ENCODE measurements around the gene APLP2.

The APLP2 gene

DNA sequence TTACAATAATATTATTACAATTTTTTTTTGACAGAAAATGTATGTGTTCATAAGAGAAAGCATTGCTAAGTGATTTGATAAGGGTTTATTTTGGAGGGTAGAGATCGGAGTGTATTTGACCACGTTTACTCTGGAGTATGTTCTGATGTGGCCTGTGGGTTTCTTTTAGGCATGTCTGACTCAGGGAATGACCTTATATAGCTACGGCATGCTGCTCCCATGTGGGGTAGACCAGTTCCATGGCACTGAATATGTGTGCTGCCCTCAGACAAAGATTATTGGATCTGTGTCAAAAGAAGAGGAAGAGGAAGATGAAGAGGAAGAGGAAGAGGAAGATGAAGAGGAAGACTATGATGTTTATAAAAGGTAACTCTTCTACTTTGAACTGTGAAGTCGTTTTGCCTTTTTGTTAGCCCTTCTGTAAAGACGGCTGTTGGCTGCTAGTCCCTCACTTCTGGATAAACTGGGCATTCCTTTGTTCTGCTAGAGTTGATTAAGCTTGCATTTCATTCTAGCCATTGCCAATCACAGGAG lies 51.8 kb downstream of the APLP2 start:
- no peak for DNase-seq

DNA sequence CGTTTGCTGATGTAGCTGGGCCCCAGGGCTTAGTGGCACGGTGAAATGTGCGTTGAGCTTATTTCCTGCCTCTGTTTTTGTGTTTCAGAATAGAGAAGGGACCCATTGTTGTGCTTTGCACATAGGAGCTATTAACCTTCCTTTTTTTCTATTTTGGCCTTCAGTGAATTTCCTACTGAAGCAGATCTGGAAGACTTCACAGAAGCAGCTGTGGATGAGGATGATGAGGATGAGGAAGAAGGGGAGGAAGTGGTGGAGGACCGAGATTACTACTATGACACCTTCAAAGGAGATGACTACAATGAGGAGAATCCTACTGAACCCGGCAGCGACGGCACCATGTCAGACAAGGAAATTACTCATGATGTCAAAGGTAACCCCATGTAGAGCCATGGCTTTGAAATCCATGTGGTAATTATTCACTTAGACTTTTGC lies 52.5 kb downstream of the APLP2 start:
- DNase-seq: no peak

DNA sequence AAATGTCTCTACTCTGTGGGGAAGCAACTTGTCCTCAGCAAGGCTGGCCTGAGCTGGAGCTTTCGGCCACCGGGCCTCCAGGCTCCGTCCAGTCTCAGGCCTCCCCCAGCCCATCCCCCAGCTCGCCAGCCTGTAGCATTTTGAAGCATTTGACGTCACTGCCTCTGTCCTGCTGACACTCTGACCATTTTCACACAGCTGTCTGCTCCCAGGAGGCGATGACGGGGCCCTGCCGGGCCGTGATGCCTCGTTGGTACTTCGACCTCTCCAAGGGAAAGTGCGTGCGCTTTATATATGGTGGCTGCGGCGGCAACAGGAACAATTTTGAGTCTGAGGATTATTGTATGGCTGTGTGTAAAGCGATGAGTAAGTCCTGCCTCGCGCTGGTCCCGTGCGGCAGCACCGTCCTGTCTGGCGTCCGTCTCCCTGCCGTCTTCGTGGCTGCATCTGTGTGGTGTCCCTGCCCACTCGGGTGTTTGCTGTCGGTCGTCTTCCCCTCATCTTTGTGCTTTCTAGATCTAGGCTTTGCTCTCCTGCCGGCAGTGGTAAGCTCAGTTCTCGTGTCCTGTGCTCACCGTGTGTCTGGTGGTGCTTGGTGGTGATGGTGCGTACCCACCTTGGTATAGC lies 53.8 kb downstream of the APLP2 start:
- DNase-seq: no peak

DNA sequence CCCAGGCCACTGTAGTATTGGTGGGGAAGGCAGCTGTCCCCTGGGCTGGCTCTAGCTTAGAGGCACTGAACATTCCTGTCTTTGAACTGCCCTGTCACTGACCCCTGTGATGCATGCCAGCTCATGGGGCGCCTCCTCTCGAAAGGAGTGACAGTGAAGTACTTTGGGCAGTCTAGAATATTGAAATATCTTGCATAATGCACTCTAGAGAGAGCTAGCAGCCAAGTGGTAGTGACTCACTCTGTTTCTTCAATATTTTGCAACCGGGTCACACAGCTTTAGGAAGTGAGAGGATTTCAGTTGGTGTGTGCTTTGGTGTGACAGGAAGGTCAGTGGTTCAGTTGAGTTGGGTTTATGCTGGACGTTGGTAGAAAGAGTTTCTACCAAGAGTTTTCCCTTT lies 54.4 kb downstream of the APLP2 start:
- DNase-seq: no peak

DNA sequence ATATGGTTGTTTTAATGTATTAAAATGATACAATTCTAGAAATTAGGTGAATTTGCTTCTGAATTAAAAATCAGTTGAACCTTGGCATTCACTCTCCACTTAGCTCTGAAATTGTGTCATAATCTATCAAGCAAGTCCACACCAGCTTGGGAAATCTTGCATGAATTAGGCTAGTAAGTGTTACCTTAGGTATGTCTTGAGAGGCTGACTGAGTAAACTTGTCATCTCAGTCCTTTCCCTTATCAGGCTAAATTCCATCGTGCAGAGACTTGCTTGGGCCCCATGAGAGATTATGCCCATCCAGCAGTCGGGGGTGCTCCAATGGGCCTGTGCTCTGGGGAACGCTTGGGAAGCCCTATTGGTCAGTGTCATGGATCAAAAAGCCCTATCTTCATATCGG lies 55.9 kb downstream of the APLP2 start:
- DNase-seq: no peak

DNA sequence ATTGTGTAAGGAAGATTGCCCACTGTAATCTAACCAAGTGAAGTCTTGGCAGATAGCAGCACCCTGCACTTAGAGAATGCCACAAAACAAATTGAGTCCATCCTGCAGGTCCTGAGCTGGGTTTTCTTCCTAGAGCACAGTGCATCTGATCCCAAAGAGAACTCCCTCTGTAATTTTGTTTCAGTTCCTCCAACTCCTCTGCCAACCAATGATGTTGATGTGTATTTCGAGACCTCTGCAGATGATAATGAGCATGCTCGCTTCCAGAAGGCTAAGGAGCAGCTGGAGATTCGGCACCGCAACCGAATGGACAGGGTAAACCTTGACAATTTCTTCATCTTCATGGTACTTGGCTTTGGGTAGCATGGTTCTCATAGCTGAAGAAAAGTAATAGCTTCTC lies 56.8 kb downstream of the APLP2 start:
- DNase-seq: no peak

DNA sequence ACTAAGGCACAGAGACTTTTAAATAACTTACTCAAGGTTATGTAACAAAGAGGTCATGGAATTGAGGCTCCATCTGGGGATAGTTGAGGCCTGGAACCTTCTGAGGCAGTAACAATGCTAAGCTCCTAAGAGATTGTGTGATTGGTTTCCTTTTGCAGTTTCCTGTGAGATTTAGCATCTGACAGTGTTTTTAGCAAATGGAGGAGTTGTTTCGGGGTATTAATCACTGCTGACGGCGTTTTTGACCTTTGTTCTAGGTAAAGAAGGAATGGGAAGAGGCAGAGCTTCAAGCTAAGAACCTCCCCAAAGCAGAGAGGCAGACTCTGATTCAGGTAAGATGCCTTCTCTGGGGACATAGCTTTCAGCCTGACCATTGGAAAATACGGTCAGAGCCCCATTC lies 57.8 kb downstream of the APLP2 start:
- DNase-seq: no peak

DNA sequence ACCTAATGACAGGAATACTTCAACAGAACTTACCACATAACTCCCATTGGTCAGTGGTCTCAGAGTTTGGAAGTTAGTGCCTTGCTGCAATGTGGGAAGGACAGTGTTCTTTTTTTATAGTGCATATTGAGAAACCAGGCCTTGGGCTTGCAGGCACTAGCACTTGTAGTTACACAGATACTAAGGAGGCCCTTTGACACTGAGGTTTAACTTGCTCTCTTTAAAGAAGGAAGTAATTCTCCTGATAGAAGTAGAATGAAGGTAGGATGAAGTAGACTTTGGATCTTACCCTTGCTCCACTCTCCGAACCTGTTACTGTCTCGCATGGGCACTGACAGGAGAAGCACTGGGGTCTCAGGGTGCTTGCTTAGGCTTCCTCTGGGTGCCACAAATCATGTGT lies 58.9 kb downstream of the APLP2 start:
- no peak for DNase-seq

DNA sequence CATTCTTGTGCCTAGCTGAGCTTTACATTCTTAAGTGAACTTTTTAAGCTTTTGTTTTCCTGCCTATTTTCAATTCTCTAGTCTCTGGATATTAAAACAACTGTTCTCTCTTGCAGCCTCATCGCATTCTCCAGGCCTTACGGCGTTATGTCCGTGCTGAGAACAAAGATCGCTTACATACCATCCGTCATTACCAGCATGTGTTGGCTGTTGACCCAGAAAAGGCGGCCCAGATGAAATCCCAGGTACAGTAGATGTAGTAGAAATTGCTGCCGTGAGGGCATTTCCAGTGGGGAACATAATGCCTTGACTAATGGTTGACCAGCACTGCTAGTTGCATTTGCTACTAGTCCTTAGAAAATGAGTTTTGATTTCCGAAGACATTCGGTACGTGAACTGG lies 60.2 kb downstream of the APLP2 start:
- DNase-seq: no peak

DNA sequence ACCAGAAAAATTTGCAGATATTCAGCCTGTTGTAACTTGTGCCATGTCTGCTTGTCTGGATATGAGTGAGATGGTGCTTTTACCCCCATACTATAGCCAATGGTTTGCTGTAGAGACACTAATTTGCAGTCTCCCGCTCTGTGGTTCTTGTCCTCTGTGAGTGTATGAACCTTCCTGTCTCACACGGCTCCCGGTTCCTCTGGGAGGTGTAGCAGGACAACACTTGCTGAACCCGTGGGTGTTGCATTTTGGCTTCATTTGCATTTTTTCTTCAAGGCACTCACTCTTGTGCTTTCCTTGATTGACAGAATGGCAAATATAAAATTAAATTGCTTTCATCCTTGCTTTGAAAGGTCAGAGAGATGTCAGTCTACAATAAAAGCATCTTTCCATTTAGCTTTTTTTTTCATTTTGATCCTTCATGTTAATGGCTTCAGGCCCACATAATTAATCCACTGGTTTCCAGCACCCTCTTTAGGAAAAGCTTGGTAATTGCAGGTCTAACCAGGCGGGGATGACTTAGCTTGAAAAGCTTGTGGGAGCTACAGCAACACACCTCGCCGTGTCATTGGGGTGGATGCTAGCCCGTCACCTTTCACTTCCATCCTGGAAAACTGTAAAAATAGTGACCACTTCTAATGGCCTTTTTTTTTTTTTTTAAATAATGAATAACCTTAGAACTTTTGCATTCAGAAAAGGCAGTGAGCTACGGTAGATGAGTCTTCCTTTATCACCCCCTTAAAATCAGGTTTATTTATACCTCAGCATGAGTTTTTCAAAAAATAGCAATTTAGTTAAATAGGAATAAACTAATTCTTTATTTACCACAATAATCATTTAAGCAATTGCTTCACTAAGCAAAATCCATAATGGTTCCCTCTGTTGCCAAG lies 62.5 kb downstream of the APLP2 start:
- peak; percentile 37 for DNase-seq

DNA sequence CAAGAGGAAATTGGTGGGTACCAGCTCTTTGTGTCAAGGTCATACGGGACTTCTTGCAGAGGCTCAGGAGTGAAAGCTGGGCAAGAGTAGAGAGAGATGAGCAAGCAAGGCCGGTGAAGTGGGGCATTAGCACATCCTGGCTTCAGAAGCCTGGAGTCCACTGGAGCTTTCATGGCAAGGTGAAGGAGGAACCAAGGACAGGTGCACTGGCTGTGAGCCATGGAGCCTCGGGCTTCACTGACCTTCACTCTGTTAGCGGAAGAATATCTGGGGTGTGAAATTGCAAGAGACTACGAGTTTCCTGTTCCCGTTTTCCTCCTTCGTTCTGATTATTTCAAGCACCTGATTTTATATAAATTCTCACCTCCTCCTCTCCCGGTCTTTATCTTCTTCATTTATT lies 64.0 kb downstream of the APLP2 start:
- DNase-seq: no peak

DNA sequence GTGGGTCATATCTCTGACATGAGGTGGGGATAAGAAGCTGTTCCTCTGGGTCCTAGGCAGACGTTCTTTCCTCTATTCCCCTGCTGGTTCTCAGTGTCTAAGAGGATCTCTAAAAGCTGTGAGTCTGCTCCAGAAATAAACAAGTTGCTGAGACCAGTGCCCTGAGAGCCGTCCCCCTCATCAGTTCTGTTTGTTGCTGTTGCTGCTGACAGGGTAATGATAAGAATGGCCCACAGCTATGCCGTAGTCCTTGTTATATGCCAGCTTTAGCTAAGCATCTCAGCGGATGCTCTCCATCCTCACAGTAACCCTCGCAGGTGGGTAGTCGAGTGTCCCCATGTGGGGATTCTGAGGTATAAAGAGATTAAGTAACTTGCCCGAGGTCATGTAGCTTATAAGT lies 66.4 kb downstream of the APLP2 start:
- DNase-seq: no peak

DNA sequence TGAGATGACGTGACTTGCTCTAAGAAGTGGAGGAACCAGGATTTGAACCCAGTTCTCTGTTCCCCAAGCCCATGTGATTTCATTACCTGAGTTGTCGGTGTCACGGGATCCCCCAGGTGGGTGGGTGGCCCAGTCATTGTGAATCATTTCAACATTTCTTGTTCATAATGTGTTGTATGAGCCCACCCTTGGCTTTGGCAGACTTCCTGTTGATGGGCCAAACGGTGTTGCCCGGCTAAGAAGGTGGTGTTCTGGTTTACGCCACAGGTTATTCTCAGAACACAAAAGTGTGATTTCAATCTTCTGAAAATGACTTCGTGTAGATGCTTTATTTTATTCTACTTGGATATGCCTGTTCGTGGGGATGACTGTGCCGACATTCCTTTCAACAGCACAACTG lies 68.3 kb downstream of the APLP2 start:
- no peak for DNase-seq

DNA sequence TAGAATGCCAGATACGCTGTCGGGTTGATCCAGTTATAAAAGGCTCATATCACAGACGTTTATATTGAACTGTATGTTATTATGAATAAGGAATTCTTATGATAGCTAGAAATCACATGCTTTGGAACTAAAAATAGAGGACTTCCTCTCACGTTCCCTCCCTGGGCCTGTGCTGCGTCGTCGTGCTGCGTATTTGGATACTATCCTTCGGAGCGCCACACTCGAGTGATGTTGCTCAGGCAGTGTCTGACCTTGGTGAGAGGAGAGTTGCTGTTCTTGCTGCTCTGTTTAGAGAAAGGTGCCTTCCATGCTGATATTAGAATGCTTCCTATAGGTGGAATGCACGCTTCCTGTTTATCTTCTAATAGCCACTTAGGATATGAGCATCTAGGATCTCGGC lies 69.7 kb downstream of the APLP2 start:
- no peak for DNase-seq

DNA sequence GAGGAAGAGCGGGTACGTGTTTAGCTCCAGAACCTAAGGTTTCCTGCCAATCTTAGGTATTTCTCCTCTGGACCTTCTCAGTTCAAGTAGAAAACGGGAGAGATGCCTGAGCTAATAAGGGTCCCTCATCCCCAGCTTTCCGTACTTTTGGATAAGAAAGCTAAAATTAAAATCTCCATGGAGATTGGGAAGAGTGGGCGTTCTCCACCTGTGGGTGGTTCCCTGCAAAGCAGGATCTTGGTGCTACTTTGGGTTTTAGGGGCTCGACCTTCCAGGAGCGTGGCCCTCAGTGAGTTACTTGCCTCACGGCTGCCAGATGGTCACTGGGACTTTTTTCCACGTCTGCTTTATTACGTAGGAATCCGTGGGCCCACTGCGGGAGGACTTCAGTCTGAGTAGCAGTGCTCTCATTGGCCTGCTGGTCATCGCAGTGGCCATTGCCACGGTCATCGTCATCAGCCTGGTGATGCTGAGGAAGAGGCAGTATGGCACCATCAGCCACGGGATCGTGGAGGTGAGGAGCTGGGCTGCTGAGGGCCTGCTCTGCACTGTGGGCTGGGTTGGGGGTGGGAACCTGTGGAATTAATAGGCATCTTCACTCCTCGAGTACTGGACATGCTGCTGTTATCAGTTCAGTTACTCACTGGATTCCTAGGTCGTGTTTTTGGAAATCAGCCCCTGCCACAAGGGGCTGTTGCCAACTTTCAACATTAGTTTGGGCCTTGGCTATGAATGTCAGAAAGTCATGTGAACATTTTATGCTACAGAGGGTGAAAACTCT lies 72.1 kb downstream of the APLP2 start:
- DNase-seq: no peak

DNA sequence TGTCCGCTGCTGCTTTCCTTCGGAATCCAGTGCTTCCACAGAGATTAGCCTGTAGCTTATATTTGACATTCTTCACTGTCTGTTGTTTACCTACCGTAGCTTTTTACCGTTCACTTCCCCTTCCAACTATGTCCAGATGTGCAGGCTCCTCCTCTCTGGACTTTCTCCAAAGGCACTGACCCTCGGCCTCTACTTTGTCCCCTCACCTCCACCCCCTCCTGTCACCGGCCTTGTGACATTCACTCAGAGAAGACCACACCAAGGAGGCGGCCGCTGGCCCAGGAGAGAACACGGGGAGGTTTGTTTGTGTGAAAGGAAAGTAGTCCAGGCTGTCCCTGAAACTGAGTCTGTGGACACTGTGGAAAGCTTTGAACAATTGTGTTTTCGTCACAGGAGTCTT lies 74.4 kb downstream of the APLP2 start:
- no peak for DNase-seq

DNA sequence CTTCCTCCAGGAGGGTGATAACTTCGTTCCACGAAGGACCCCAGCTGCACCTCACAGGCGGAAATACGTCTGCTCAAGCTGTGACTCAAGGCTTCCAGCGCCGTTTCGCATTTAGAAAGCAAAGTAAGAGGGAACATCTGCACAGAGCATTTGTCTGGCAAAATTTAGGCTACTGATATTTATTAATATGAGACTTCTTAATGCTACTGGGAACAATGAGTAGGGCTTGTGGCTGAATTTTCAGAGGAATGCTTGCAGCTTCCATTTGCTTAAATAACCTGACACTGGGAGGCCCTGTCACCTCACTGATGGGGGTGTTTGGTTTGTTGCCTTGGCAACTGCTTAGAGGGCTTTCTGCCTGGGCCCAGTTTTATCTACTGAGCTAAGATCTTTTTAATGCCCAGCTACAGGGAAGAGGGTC lies 75.2 kb downstream of the APLP2 start:
- no peak for DNase-seq

DNA sequence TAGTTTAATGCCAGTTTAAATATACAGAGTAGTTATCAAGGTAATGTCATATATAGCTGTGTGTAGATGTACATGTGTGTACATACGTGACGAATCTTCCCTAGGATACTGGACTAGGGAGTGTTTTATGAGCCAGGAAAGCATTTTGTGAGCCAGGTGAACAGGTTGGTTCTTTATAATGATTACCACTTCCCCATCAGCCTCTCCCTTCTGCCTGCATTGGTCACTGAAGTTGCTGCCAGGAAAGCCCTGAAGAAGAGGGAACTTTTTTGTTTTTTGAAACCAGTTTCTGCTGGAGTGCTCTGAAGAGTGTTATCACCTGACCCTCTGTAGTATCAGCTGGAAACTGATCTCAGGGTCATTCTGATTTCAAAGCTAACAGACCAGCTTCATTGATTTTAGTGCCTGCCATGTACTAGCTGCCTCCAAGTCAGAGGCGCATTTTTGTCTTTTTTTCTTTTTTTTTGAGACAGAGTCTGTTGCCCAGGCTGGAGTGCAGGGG lies 75.7 kb downstream of the APLP2 start:
- no peak for DNase-seq

DNA sequence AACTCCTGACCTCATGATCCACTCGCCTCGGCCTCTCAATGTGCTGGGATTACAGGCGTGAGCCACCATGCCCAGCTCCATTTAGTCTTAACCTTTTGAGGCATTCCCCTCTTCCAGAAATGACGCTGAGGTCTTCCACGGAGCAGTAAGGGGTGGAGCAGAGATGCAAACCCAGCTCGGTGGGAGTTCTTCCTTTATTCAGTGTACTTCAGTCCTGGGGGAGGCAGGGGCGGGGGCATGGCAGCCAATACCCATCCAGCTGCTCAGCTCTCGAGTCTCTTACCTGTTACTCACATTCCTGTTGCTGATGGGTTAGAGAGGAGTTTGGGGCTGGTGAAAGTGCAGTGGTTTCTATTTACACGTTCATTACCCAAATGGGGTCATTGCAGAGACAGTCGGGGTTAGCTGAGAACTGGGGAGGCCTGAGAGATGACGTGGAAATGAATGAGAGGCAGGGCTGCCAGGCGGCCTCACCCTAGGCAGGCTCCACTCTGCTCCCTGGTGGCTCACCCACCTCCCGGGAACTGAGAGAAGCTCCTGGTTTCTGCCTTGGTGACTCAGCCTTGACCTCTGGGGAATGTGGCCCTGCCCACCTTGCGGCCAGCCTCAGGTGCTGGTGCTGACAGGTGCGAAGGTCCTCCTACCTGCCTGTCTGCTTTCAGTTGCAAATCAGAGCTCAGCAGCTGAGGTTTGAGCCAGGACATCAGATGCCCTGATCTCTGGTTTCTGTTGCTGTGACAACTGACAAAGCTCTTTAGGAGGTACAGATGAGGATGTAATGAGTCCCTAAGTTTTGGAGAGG lies 76.5 kb downstream of the APLP2 start:
- DNase-seq: no peak

DNA sequence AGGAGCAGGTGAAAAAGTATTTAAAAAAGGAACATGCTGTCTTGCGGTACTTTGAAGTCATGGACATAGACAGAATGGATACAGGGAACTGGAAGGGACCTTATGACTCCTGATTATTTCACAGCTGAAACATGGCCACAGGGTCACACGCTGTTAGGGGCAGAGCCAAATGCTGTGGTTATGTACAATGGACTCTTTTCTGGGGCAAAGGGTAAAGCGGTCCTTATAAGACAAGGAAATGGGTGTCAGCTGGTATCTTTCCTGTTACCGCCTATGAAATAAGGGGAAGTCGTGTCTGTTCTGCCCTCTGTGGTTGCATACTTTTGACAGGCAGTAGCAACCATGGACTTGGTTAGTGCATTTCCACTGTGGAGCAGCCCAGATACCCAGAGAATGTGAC lies 77.1 kb downstream of the APLP2 start:
- DNase-seq: no peak

DNA sequence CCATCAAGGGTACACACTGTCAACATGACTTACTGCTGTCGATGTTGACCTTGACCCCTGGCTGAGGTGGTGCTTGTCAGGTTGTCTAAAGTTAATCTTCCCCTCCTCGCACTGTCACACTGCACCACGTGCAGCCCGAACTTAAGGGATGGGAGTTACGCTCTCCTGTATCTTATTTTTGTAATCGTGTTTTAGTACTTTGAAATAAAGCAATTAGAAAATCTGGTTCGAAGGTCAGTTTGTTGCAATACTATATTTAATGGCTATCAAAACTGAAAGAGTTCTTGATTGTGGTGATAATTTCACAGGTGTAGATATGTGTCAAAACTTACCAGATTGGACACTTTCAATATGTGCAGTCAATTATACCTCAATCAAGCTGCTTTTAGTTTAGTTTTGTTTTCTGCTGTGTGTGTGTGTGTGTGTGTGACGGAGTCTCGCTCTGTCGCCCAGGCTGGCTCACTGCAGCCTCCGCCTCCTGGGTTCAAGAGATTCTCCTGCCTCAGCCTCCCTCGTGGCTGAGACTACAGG lies 79.2 kb downstream of the APLP2 start:
- no peak for DNase-seq

DNA sequence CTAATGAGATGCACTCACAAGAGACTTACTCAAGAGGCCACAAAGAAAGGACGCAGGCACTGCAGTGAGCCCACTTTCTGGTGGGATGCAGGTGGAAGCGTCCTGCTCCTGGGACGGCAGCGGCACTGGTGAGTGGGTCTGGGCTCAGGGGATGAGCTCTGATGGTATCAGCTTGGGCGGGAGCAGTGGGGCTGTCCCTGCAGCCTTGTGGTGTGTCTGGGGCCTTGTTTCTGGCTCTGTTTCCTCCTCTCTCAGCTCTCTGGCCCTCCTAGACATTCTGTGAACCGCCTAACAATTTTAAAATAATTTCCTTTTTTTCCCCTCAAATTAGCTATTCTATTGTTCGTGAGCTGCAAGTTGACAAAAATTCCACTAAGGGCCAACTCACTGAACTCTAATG lies 81.1 kb downstream of the APLP2 start:
- no peak for DNase-seq
